GM13976 (cell line): Measurements from ENCODE around the gene TCEANC2.

Source experiments
- DNase-seq: peaks from one replicate; pipeline ENCODE4 v3.0.0; 2012; ENCODE audit warnings: low spot score
- in situ Hi-C: fragments of 300-500 bp; cut with MboI; formaldehyde crosslinking; loops from one replicate; pipeline ENCODE4 v1.12.0; 2022; ENCODE audit warnings: low sequenced_read_pairs, mixed read lengths, inconsistent platforms; ENCODE audit not compliant: unreplicated experiment
- TF ChIP-seq, protein P1 (sequence below): IDR thresholded peaks from 2 replicates; pipeline ENCODE4 v1.5.1; 2012; ENCODE audit warnings: borderline replicate concordance, mild to moderate bottlenecking; ENCODE audit not compliant: insufficient read depth; ENCODE audit errors: extremely low read depth, missing control alignments, control extremely low read depth

The TCEANC2 gene

DNA sequence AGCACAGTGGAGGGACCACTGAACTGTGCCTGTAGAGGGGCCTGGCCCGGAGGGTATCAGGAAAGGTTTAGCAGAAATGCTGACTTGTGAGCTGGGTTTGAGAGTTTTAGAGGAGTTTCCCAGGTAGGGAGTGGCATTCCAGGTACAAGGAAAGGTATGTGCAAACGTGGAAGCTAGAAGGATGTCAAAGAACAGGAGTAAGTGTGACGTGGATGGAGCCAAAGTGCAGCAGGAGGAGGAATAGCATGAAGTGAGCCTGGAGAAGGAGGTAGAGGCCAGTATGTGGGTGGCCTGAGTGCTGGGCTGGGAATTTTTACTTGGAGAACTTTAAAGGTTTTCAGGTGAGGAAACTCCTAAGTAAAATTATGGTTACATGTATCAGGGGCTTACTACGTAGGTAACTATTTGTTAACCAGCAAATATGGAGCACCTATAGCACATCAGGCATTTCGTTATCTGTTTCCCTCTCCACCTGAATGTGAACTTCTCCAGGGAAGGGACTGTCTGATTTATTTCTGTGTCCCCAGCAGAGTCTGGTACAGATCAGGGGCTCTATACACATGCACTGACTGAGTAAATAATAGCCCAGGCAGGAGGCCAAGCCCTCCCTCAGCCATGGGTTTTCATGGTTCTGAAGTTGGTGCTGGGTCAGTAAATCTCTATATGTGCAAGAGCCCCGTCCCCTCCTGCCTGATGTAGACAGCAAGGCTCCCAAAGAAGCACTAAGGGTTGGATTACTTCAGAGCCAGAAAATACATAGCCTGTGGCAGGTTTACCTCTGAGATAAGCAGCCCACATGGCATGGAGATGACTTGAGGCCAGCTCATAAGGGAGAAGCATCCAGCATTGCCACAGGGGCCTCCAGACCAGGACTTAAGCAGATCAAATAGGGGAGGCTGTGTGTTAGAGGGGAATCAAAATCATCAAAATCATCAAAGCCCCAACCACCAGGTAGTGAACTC, 56.0 kb downstream of the TCEANC2 start:
- in situ Hi-C loops = loop anchor here (25.0 kb wide), 1 partner anchor 378 kb away; no protein-coding TSS in a partner anchor
- TF ChIP-seq, protein P1, sequence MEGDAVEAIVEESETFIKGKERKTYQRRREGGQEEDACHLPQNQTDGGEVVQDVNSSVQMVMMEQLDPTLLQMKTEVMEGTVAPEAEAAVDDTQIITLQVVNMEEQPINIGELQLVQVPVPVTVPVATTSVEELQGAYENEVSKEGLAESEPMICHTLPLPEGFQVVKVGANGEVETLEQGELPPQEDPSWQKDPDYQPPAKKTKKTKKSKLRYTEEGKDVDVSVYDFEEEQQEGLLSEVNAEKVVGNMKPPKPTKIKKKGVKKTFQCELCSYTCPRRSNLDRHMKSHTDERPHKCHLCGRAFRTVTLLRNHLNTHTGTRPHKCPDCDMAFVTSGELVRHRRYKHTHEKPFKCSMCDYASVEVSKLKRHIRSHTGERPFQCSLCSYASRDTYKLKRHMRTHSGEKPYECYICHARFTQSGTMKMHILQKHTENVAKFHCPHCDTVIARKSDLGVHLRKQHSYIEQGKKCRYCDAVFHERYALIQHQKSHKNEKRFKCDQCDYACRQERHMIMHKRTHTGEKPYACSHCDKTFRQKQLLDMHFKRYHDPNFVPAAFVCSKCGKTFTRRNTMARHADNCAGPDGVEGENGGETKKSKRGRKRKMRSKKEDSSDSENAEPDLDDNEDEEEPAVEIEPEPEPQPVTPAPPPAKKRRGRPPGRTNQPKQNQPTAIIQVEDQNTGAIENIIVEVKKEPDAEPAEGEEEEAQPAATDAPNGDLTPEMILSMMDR = no peak
- DNase-seq = no peak

DNA sequence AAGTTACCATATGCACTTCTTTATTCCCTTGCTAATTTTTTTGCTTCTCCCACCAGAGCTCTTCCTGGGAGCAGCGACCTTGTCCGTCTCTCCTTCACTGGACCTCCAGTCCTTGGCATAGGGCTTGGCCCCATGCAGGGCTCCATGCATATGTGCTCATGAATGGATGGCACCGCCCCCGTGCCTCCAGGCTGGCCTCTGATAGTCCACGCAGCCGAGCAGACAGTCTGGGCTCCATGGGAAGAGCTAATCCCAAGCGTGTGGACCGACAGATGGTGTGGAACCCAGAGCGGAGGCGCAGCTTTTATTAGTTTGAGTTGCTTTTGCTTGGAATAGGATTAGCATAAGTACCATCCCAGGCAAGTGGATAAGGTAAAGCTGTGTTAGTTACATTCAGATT, 57.6 kb downstream of the TCEANC2 start:
- TF ChIP-seq, protein P1 = no peak
- in situ Hi-C loops = loop anchor here (25.0 kb wide), 1 partner anchor 376 kb away; no protein-coding TSS in a partner anchor
- no peak for DNase-seq

DNA sequence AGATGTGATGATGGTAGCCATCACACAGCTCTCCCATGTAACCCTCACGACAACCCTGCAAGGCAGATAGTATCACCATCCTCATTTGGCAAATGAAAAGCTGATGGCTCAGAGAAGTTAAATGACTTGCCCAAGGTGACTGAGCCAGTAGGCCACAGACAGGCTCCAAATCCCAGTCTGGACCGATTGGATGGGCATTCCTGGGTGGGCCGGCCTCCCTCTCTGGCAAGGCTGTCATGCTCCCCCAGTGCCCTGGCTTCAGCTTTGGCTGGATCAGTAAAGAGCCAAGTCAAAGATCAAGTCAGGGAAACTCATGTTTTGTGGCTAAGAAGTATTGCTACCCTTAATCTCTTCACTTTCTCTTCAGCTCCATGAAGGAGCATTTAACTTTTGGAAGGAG, 58.2 kb downstream of the TCEANC2 start:
- in situ Hi-C loops = loop anchor here (25.0 kb wide), 1 partner anchor 376 kb away; no protein-coding TSS in a partner anchor
- TF ChIP-seq, protein P1 = no peak
- DNase-seq = no peak

DNA sequence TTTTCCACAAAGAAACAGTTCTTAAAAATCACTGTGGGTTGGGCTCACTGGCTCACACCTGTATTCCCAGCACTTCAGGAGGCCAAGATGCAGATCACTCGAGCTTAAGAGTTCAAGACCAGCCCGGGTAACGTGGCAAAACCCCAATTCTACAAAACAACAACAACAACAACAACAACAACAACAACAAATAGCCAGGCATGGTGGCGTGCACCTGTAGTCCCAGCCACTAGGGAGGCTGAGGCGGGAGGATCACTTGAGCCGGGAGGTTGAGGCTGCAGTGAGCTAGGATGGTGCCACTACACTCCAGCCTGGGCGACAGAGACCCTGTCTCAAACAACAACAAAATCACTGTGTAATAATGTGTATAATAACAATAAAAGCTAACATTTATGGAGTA, 58.6 kb downstream of the TCEANC2 start:
- TF ChIP-seq, protein P1 = no peak
- DNase-seq = no peak
- in situ Hi-C loops = loop anchor here (25.0 kb wide), 1 partner anchor 375 kb away; no protein-coding TSS in a partner anchor

DNA sequence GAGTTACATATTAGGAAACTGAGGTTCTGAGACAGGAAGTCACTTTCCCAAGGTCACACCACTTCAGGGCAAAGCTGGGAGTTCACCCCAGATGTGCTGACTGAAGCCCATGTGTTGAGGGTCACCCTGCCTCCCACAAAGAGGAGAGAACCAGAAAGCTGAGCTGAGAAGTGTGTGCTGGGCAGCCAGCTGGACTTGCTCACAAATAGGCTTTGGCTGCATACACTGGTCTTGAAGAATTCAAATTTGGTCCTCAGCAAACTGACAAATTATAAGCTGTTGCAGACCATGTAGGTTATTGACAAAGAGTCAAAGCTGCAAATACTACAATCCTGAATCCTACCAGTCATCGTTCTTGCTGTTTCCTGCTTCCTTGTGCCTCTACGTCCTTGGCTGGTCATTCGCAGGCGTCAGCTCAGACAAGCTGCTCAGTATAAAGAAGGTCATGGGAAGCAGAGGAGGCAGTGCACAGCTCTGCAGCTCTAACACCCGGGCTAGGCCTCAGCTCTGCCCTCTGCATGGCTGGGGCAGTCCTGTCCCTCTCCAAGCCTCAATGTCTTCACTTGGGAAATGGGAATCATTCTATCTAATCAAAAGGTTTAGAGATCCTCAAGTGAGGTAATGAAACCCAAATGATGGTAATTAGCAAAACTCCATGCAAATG, 59.4 kb downstream of the TCEANC2 start:
- in situ Hi-C loops = loop anchor here (25.0 kb wide), 1 partner anchor 374 kb away; no protein-coding TSS in a partner anchor
- TF ChIP-seq, protein P1 = no peak
- no peak for DNase-seq

DNA sequence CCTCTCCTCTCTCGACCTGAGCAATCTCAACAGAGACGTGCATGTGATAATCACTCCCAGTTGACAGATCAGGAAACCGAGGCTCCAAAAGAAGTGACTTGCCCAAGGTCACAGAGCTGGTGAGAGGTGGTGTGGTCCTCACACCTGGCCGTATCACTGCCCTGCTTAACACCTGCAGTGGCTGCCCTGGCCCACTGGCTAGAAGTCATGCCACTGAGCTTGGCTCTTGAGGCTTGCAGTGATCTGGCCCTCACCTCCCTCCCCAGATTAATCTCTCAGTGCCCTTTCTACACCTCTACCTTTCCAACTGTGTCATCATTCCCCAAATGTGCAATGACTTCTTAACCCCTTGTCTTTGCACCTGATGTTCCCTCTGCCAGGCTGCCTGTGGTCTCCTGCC, 60.6 kb downstream of the TCEANC2 start:
- in situ Hi-C loops = loop anchor here (25.0 kb wide), 1 partner anchor 373 kb away; no protein-coding TSS in a partner anchor

More for the DNA sequence above, 60.6 kb downstream of the TCEANC2 start:
- TF ChIP-seq, protein P1 = no peak
- DNase-seq = no peak
